SK-N-MC (cell line): ENCODE data around the gene RAB43.
"Not testable (repeated sequence)": the region's sequence is repeated elsewhere in the genome, so short reads cannot be mapped to it uniquely, and the experiment has no call there.

ENCODE experiments used
- DNase-seq: peaks from one replicate; pipeline ENCODE4 v3.0.0-alpha.2; 2011; ENCODE audit warnings: low read depth, low spot score
- H3K27ac ChIP-seq: fragments of 200-600 bp; sonication (generic); 2 replicates; pipeline ENCODE4 v1.5.1; 2016; ENCODE audit warnings: mixed run types
- H3K36me3 ChIP-seq: fragments of 200-600 bp; sonication (generic); 2 replicates; pipeline ENCODE4 v1.6.1; 2017; ENCODE audit warnings: antibody characterized with exemption, low read length, mixed read lengths; ENCODE audit not compliant: insufficient read depth
- H3K4me3 ChIP-seq: fragments of 200-600 bp; sonication (generic); 2 replicates; pipeline ENCODE4 v1.5.1; 2016
- H3K9ac ChIP-seq: fragments of 200-600 bp; sonication (generic); 2 replicates; pipeline ENCODE4 v1.8.0; 2017; ENCODE audit warnings: mixed run types, mixed read lengths; ENCODE audit not compliant: insufficient read length
- H3K9me3 ChIP-seq: fragments of 200-600 bp; sonication (generic); 2 replicates; pipeline ENCODE4 v1.6.1; 2017; ENCODE audit warnings: low read depth, mild to moderate bottlenecking, antibody characterized with exemption, low read length, moderate library complexity, mixed read lengths
- EZH2 ChIP-seq: fragments of 200-600 bp; sonication (generic); IDR thresholded peaks from one replicate; pipeline ENCODE4 v1.6.1; 2017; ENCODE audit warnings: antibody characterized with exemption
- FOXP2 ChIP-seq: optimal IDR thresholded peaks from 2 replicates; pipeline ENCODE3; 2011; ENCODE audit warnings: mild to moderate bottlenecking, moderate library complexity; ENCODE audit not compliant: insufficient read depth; ENCODE audit errors: extremely low read length, control extremely low read depth
- POLR2AphosphoS5 ChIP-seq: IDR thresholded peaks from 2 replicates; pipeline ENCODE4 v1.6.1; 2012; ENCODE audit warnings: mild to moderate bottlenecking, low read depth, low read length, borderline replicate concordance

Gene RAB43

DNA sequence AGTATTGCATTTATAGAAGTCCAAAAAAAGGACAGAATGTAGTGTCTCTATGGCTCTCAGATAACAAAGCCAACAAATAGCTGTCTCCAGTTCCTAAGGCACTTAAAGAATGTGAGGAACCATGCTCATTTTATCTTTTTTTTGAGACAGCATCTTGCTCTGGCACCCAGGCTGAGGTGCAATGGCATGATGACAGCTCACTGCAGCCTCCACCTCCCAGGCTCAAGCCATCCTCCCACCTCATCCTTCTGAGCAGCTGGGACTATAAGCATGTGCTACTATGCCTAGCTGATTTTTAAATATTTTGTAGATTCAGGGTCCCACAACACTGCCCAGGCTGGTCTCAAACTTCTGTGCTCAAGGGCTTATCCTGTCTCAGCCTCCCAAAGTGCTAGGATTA lies 23.2 kb upstream of the RAB43 start:
- Histone ChIP-seq H3K9ac (no peak overlapping the region), H3K27ac (no peak overlapping the region), H3K9me3 (no peaks in the 10 kb centered on the region), H3K36me3 (peaks cover 28% of the 10 kb centered on the region), H3K4me3 (no peak overlapping the region)
- TF ChIP-seq POLR2AphosphoS5 (no peak), EZH2 (no peak), FOXP2 (no peak)
- DNase-seq, result no peak

DNA sequence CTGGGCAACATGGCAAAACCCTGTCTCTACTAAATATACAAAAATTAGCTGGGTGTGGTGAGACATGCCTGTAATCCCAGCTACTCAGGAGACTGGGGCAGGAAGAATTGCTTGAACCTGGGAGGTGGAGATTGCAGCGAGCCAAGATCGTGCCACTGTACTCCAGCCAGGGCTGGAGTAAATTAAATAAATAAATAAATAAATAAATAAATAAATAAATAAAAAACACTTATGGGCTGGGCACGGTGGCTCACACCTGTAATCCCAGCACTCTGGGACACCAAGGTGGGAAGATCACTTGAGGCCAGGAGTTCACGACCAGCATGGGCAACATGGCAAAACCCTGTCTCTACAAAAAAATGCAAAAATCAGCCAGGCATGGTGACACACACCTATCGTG lies 19.4 kb upstream of the RAB43 start:
- not testable (repeated sequence) for DNase-seq, H3K9me3 ChIP-seq, H3K27ac ChIP-seq, H3K9ac ChIP-seq, H3K4me3 ChIP-seq
- peaks cover 34% of the 10 kb centered on the region for H3K36me3 ChIP-seq

DNA sequence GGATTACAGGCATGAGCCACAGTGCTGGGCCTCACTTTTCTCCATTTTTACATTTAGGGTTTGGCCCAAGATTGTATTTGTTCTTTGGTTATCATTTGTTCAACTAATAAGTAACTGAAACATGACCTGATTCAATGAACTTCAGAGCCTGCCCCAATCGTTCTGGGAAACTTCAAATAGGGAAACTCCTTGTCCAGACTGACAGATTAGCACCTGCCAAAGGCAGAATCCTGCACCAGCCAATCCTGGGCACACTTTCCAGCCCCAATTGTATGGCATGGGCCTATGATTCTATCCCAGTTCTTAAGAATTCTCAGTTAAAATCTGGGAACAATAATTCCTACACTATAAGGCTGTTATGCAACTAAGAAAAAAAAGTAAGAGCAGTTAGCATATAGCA lies 18.3 kb upstream of the RAB43 start:
- DNase-seq, result no peak
- peaks cover 24% of the 10 kb centered on the region for H3K36me3 ChIP-seq
- H3K9me3 ChIP-seq, result no peaks in the 10 kb centered on the region
- TF ChIP-seq POLR2AphosphoS5 (no peak), FOXP2 (no peak), EZH2 (no peak)
- H3K9ac ChIP-seq, result no peak overlapping the region
- no peak overlapping the region for H3K4me3 ChIP-seq
- no peak overlapping the region for H3K27ac ChIP-seq

DNA sequence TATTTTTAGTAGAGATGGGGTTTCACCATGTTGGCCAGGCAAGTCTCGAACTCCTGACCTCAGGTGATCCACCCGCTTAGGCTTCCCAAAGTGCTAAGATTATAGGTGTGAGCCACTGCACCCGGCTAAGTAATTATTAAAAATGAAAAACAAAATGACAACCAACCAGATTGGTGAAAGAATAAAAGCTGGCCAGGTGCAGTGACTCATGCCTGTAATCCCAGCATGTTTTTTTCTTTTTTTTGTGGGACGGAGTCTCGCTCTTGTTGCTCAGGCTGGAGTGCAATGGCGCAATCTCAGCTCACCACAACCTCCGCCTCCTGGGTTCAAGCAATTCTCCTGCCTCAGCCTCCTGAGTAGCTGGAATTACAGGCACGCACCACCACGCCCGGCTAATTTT lies 14.7 kb upstream of the RAB43 start:
- DNase-seq, H3K27ac ChIP-seq, H3K9me3 ChIP-seq, H3K9ac ChIP-seq, H3K4me3 ChIP-seq: not testable (repeated sequence)
- H3K36me3 ChIP-seq, result peaks cover 47% of the 10 kb centered on the region

DNA sequence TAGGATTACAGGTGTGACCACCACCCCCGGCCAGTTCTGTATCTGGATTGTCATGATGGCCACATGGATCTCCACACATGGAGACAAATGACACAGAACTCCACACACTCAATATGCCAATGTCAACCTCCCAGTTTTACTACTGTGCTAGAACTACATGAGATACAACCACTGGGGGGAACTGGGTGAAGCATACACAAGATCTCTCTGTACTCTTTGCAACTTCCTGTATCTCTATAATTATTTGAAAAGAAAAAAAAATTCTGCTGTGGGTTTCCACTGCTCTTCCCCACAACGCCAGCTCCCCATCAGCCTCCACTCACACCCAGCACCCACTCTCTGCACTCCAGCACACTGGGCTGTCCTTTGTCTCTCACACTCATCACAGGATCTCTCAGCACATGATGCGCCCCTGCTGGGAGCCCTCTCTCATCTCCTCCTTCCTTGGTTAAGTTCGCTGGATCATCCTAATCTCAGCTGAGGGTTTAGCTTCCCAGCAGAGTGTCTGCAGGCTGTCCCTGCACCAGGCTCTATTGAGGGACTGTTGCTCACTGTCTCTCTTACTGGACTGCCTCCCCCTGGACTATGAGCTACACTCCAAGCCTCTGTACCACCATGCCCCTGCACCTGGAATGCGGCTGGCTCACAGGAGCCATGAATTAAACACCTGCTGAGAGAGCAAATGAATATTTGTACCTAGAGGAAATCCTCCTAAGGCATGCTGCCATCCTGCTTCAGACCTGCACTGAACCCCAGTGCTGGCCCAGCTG lies 10.7 kb upstream of the RAB43 start:
- Histone ChIP-seq H3K4me3 (no peak overlapping the region), H3K9me3 (no peaks in the 10 kb centered on the region), H3K27ac (no peak overlapping the region), H3K9ac (no peak overlapping the region), H3K36me3 (peaks cover 57% of the 10 kb centered on the region)
- no peak for DNase-seq
- no peak for TF ChIP-seq FOXP2
- TF ChIP-seq EZH2, result no peak
- no peak for TF ChIP-seq POLR2AphosphoS5

DNA sequence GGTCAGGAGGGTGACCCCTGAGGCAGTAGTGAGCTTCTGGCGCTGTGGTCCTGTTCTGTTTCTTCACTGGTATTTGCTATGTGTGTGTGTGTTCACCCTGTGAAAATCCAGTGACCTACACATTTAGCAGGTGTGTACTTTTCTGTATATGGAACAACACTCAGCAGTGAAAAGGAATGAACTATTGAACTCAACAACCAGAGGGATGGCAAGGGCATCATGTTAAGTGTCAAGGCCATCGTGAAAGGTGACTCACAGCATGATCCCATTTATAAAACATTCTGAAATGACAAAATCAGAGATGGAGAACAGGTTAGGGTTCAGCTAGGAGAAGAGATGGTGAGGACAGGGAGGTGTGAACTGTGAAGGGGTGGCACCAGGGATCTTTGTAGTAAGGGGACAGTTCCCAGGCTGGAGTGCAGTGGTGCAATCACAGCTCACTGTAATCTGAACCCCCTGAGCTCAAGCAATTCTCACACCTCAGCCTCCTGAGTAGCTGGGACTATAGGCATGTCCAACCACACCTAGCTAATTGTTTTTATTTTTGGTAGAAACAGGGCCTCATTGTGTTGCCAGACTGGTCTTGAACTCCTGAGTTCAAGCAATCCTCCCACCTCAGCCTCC lies 10.0 kb upstream of the RAB43 start:
- Histone ChIP-seq H3K36me3 (peaks cover 53% of the 10 kb centered on the region), H3K9ac (no peak overlapping the region), H3K27ac (no peak overlapping the region), H3K4me3 (no peak overlapping the region), H3K9me3 (no peaks in the 10 kb centered on the region)
- TF ChIP-seq EZH2 (no peak), FOXP2 (no peak), POLR2AphosphoS5 (no peak)
- DNase-seq, result no peak

DNA sequence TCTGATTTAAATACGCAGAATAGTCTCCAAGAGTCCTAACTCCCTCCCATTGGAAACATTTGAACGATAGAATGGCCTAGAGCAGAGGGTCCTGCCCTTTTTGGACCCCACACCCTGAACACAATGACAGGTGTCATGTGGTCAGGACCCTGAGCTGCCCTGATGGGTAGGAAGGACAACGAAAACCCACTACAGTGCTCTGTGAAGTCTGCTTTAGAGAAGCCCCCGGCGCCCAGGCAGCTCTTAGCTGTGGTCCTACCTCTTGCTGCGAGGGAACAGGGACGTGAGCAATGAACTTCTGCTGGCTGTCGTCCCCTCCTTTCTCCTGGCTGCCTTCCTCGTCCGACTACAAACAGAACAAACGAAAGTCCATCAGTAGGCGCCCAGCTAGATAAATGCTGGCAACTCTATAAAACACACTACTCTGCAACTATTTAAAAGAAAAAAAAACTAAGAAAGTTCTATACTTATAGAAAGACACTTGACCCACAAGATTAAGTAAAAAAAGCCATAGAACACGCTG lies 8.7 kb upstream of the RAB43 start:
- Histone ChIP-seq H3K9me3 (no peaks in the 10 kb centered on the region), H3K9ac (no peak overlapping the region), H3K27ac (no peak overlapping the region), H3K4me3 (no peak overlapping the region), H3K36me3 (peaks cover 53% of the 10 kb centered on the region)
- TF ChIP-seq POLR2AphosphoS5, result no peak
- no peak for TF ChIP-seq EZH2
- no peak for TF ChIP-seq FOXP2
- DNase-seq, result no peak

DNA sequence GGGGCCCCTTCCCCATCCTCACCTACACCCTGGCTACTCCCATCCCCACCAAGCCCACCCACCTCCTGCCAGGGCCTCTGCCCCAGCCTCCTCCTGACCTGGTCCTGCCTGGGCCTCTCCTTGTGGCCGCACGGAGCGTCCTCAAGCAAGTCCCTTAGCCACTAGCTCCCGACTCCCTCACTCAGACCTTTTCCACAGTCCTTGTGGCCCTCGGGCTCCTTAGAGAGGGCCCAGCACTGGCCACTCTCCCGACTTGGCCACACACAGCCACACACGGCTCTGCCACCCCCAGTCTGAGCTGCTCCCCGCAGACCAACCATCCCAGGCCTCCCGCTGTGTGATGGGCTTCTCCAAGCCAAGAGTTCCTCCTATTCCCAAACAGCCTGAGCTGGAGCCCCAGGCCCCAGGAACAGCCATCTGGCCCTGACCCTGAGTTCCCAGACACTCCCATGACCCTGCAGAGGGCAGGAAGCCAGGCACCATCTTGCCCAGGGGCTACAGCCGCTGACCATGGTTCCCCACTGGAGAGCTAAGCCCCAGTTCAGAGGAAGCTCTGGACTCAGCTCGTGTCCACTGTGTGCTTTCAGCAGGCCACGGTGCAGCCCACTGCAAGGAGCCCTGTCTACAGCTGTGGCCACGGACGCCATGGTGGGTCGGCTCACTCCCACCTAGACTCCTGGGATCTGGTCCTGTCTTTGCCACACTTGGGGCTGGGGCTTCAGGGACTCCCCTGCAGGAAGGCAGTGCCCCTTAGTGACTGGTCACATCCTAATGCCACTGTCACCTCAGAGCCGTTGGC lies 7.0 kb upstream of the RAB43 start:
- Histone ChIP-seq H3K27ac (no peak overlapping the region), H3K4me3 (no peak overlapping the region), H3K9me3 (no peaks in the 10 kb centered on the region), H3K36me3 (peaks cover 43% of the 10 kb centered on the region), H3K9ac (no peak overlapping the region)
- TF ChIP-seq FOXP2 (no peak), POLR2AphosphoS5 (no peak), EZH2 (no peak)
- DNase-seq, result no peak
